MCF 10A (cell line): ENCODE measurements around the gene KCNF1. TPM values are rescaled to one million over a fixed set of nuclear protein-coding genes. Genes with fewer than 3 reads are reported as not detected.
A peak's percentile ranks its signal among the peaks of the same experiment; 100 is the strongest.
"Not testable (repeated sequence)": the region's sequence is repeated elsewhere in the genome, so short reads cannot be mapped to it uniquely, and the experiment has no call there.

ENCODE experiments used
- BruUV-seq: library from RNA; stranded (reverse); fragments of 400-500 nt; replicated peaks from 2 replicates; lab custom pipeline; 2021; lab: Mats Ljungman, UMichigan
- CTCF ChIA-PET: fragments of 300-600 bp; sonication (Branson Sonifier 250); formaldehyde crosslinking; extraction: SDS; loops from one replicate; lab custom pipeline; 2021; ENCODE audit warnings: antibody characterized with exemption, inconsistent platforms; lab: Yijun Ruan, JAX
- POLR2A ChIA-PET: fragments of 300-600, 350-650 bp; sonication (Branson Sonifier 250); formaldehyde crosslinking; extraction: SDS; loops from one replicate; lab custom pipeline; 2020; ENCODE audit warnings: antibody characterized with exemption, inconsistent platforms; lab: Yijun Ruan, JAX
- DNase-seq: peaks from one replicate; pipeline ENCODE4 v3.0.0-alpha.2; 2018; ENCODE audit not compliant: unreplicated experiment
- H3K27ac Mint-ChIP-seq: one replicate; pipeline ENCODE4 v1.8.0; 2022; ENCODE audit warnings: mild to moderate bottlenecking, low read depth, mixed read lengths; ENCODE audit not compliant: unreplicated experiment
- H3K27me3 Mint-ChIP-seq: one replicate; pipeline ENCODE4 v1.8.0; 2022; ENCODE audit warnings: mixed read lengths; ENCODE audit not compliant: insufficient read depth, unreplicated experiment
- H3K36me3 Mint-ChIP-seq: one replicate; pipeline ENCODE4 v1.8.0; 2022; ENCODE audit warnings: mild to moderate bottlenecking, moderate library complexity, mixed read lengths; ENCODE audit not compliant: insufficient read depth, unreplicated experiment
- H3K4me1 Mint-ChIP-seq: one replicate; pipeline ENCODE4 v1.8.0; 2022; ENCODE audit warnings: mixed read lengths; ENCODE audit not compliant: insufficient read depth, unreplicated experiment
- H3K4me3 Mint-ChIP-seq: one replicate; pipeline ENCODE4 v1.8.0; 2022; ENCODE audit warnings: mild to moderate bottlenecking, moderate library complexity, mixed read lengths; ENCODE audit not compliant: unreplicated experiment
- H3K9me3 Mint-ChIP-seq: one replicate; pipeline ENCODE4 v1.8.0; 2022; ENCODE audit warnings: mixed read lengths; ENCODE audit not compliant: unreplicated experiment
- intact Hi-C: fragments of 100-400 bp; cut with micrococcal nuclease; formaldehyde crosslinking; loops from 2 replicates; pipeline ENCODE4 v1.14.1; 2022
- total RNA-seq: library from RNA; stranded (reverse); gene quantifications from 2 replicates; pipeline ENCODE4 v1.2.3, GENCODE V29; 2022
- TF ChIP-seq, protein P1 (sequence below): fragments of 200-600 bp; IDR thresholded peaks from one replicate; pipeline ENCODE4 v1.8.0; 2022; ENCODE audit warnings: antibody characterized with exemption, mild to moderate bottlenecking; ENCODE audit not compliant: unreplicated experiment

Gene KCNF1
- total RNA-seq, 1 experiment from 2014 or later: not detected

GRCh38 chr2:10956006-10956790 lies 44.5 kb downstream of the KCNF1 start:
- Mint-ChIP-seq H3K36me3 (no peaks in the 10 kb centered on the region), H3K4me1 (peaks cover 4% of the 10 kb centered on the region), H3K27me3 (peaks cover 40% of the 10 kb centered on the region), H3K27ac (no peak overlapping the region), H3K9me3 (peaks cover 9% of the 10 kb centered on the region), H3K4me3 (no peak overlapping the region)
- intact Hi-C loops: no loop called here
- BruUV-seq: no TSS peak
- TF ChIP-seq, protein P1, sequence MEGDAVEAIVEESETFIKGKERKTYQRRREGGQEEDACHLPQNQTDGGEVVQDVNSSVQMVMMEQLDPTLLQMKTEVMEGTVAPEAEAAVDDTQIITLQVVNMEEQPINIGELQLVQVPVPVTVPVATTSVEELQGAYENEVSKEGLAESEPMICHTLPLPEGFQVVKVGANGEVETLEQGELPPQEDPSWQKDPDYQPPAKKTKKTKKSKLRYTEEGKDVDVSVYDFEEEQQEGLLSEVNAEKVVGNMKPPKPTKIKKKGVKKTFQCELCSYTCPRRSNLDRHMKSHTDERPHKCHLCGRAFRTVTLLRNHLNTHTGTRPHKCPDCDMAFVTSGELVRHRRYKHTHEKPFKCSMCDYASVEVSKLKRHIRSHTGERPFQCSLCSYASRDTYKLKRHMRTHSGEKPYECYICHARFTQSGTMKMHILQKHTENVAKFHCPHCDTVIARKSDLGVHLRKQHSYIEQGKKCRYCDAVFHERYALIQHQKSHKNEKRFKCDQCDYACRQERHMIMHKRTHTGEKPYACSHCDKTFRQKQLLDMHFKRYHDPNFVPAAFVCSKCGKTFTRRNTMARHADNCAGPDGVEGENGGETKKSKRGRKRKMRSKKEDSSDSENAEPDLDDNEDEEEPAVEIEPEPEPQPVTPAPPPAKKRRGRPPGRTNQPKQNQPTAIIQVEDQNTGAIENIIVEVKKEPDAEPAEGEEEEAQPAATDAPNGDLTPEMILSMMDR: no peak
- no peak for DNase-seq
- POLR2A ChIA-PET: interaction anchor here (0.7 kb wide), 1 partner anchor 173 kb away, joined by 3 read pairs; no protein-coding TSS in a partner anchor
- CTCF ChIA-PET: interaction anchor here (0.6 kb wide), 1 partner anchor 176 kb away, joined by 3 read pairs; no protein-coding TSS in a partner anchor

- TF ChIP-seq, protein P1: no peak
- no peak overlapping the region for H3K27ac Mint-ChIP-seq
- peaks cover 4% of the 10 kb centered on the region for H3K4me1 Mint-ChIP-seq
- peaks cover 38% of the 10 kb centered on the region for H3K27me3 Mint-ChIP-seq
- H3K9me3 Mint-ChIP-seq: peaks cover 9% of the 10 kb centered on the region
- BruUV-seq: no TSS peak
- no peaks in the 10 kb centered on the region for H3K36me3 Mint-ChIP-seq
- POLR2A ChIA-PET: no interaction called here
- CTCF ChIA-PET: no interaction called here
- intact Hi-C loops: no loop called here
- H3K4me3 Mint-ChIP-seq: no peak overlapping the region
- no peak for DNase-seq
These were observed 45.7 kb downstream of the KCNF1 start for GRCh38 chr2:10957391-10957790.

- H3K27ac Mint-ChIP-seq, BruUV-seq, H3K36me3 Mint-ChIP-seq, H3K9me3 Mint-ChIP-seq, intact Hi-C loops, CTCF ChIA-PET, H3K4me3 Mint-ChIP-seq: not testable (repeated sequence)
- POLR2A ChIA-PET: interaction anchor here (0.5 to 0.6 kb wide), 2 partner anchors 10 to 667 kb away, joined by 3 read pairs; no protein-coding TSS in a partner anchor
- Mint-ChIP-seq H3K4me1 (peaks cover 11% of the 10 kb centered on the region), H3K27me3 (peaks cover 48% of the 10 kb centered on the region)
- peak; percentile 54 for DNase-seq
These were observed 46.7 kb downstream of the KCNF1 start for GRCh38 chr2:10958452-10958851.

DNA sequence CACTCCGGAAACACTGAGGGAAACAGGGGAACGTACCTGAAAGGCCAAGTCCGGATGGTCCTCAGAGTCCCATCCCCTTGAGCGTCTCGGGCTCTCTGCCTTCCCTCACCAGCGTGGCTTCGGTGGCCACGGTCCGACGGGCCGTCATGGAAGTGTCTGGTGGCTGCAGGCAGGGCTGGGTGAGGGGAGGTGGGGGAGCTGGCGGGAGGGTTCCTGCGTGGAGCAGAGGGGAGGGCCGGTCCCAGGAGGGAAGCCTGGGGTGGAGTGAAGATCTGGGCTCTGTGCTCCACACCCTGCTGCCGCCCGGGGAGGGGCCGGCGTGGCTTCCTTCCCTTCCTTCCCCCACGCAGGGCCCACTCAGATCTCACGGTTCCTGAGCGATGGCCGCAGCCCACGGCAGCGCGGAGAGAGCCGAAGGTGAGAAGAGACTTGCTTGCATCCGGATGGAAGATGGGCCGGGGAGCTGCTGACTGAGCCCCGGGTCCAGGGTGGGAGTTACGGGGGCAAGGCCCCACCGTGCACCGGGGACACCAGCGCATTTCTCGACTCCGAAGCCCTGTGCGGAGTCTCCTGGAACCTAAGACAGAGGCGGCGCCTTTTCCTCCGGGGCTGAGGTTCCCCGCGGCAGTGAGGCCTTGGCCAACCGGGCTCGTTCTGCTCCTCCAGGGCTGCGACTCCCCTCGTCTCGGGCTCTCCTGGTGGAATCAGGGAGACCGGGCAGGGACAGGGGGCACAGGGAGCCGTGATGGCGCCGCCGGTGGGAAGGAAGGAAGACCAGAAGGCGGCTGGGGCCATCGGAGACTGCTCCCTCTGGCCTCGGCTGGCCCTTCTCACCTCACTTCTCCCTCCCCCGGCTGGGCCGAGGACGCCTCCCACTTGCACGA lies 49.1 kb downstream of the KCNF1 start:
- Mint-ChIP-seq H3K36me3 (no peaks in the 10 kb centered on the region), H3K4me1 (peaks cover 9% of the 10 kb centered on the region), H3K4me3 (no peak overlapping the region), H3K27ac (no peak overlapping the region), H3K27me3 (peaks cover 72% of the 10 kb centered on the region), H3K9me3 (no peaks in the 10 kb centered on the region)
- no TSS peak for BruUV-seq
- ChIA-PET CTCF (no interaction called here), POLR2A (no interaction called here)
- intact Hi-C loops: no loop called here
- no peak for DNase-seq
- TF ChIP-seq, protein P1: no peak
